NCI-H146 (cell line): Measurements from ENCODE around the gene TMEM97.
"Not testable (repeated sequence)": the region's sequence is repeated elsewhere in the genome, so short reads cannot be mapped to it uniquely, and the experiment has no call there.

Experiments
- DNase-seq: peaks from one replicate; lab custom pipeline; 2025; lab: John Stamatoyannopoulos, UW

The TMEM97 gene

GRCh38 chr17:28338056-28338768, 19.2 kb downstream of the TMEM97 start:
- DNase-seq: no peak

GRCh38 chr17:28338769-28339212, 19.8 kb downstream of the TMEM97 start:
- not testable (repeated sequence) for DNase-seq

- no peak for DNase-seq
Observed at GRCh38 chr17:28339431-28339830, 20.4 kb downstream of the TMEM97 start.

GRCh38 chr17:28340374-28340773, 21.4 kb downstream of the TMEM97 start:
- DNase-seq: no peak

GRCh38 chr17:28341516-28341915, 22.5 kb downstream of the TMEM97 start:
- no peak for DNase-seq

- no peak for DNase-seq
Observed at GRCh38 chr17:28342313-28342712, 23.3 kb downstream of the TMEM97 start.

GRCh38 chr17:28343491-28343932, 24.5 kb downstream of the TMEM97 start:
- no peak for DNase-seq

GRCh38 chr17:28344011-28344410, 25.0 kb downstream of the TMEM97 start:
- no peak for DNase-seq

GRCh38 chr17:28344435-28344901, 25.5 kb downstream of the TMEM97 start:
- DNase-seq: no peak

GRCh38 chr17:28345419-28346198, 26.6 kb downstream of the TMEM97 start:
- DNase-seq: no peak

GRCh38 chr17:28346199-28346580, 27.2 kb downstream of the TMEM97 start:
- no peak for DNase-seq

GRCh38 chr17:28346746-28347246, 27.8 kb downstream of the TMEM97 start:
- no peak for DNase-seq

GRCh38 chr17:28347261-28347891, 28.4 kb downstream of the TMEM97 start:
- no peak for DNase-seq

- no peak for DNase-seq
Observed at GRCh38 chr17:28348979-28349378, 30.0 kb downstream of the TMEM97 start.

- no peak for DNase-seq
Observed at GRCh38 chr17:28350271-28350670, 31.3 kb downstream of the TMEM97 start.

GRCh38 chr17:28357061-28357900, 38.3 kb downstream of the TMEM97 start, which contains the start of gene POLDIP2:
TSS of gene POLDIP2 (minus strand) at chr17:28357527. CDS start at chr17:28357448, 79 bp downstream.
- DNase-seq: peak; percentile 92

- DNase-seq: no peak
Observed at GRCh38 chr17:28357901-28358197, 38.8 kb downstream of the TMEM97 start.

GRCh38 chr17:28363186-28363585, 44.2 kb downstream of the TMEM97 start:
- DNase-seq: no peak

- DNase-seq: no peak
Observed at GRCh38 chr17:28363776-28364650, 45.0 kb downstream of the TMEM97 start.

- DNase-seq: no peak
Observed at GRCh38 chr17:28364665-28365363, 45.8 kb downstream of the TMEM97 start, which contains the start of gene SEBOX. TSS of gene SEBOX (minus strand) at chr17:28365199. CDS start at chr17:28365151, 48 bp downstream.
